CD4-positive, alpha-beta T cell (primary cell): ENCODE measurements around the gene DCST2. TPM values are rescaled to one million over a fixed set of nuclear protein-coding genes. Genes with fewer than 3 reads are reported as not detected.

Experiments used
- ATAC-seq: fragments of 200-7000 bp; cut with Tn5 transposase; one replicate; pipeline ENCODE4 v1.10.0; 2022; ENCODE audit warnings: mild to moderate bottlenecking; ENCODE audit not compliant: poor library complexity
- CTCF ChIA-PET: fragments of 350-600 bp; sonication (Branson Sonifier 250); formaldehyde crosslinking; loops from one replicate; lab custom pipeline; 2021; ENCODE audit warnings: antibody characterized with exemption, inconsistent platforms; lab: Charles Lee
- POLR2A ChIA-PET: fragments of 350-600 bp; sonication (Branson Sonifier 250); formaldehyde crosslinking; loops from one replicate; lab custom pipeline; 2021; ENCODE audit warnings: antibody characterized with exemption, inconsistent platforms; lab: Charles Lee
- DNase-seq, 14 experiments: peaks; one replicate each; pipeline ENCODE4 v3.0.0-alpha.2; 2013 to 2020; ENCODE audit warnings: mixed read lengths in 2 of 14
- H3K27ac ChIP-seq, 2 donors: one replicate each; pipeline versions ENCODE4 v1.5.1 to v1.7.0; 2013; ENCODE audit warnings: low read length in 2 of 2, low read depth in 1 of 2, mild to moderate bottlenecking in 1 of 2
- H3K27me3 ChIP-seq, 2 experiments: 1 replicate in 1 of 2; 2 replicates in 1 of 2; pipeline versions ENCODE4 v1.6.1 to v1.7.0; 2013; ENCODE audit warnings: low read length in 2 of 2, control low read depth in 1 of 2, mild to moderate bottlenecking in 1 of 2, moderate library complexity in 1 of 2; ENCODE audit not compliant: insufficient read depth in 2 of 2, control insufficient read depth in 1 of 2
- H3K36me3 ChIP-seq: one replicate; pipeline ENCODE4 v1.6.1; 2013; ENCODE audit warnings: low read length, control low read depth; ENCODE audit not compliant: insufficient read depth
- H3K4me1 ChIP-seq: one replicate; pipeline ENCODE4 v1.6.1; 2013; ENCODE audit warnings: low read length, control low read depth; ENCODE audit not compliant: insufficient read depth
- H3K4me3 ChIP-seq: one replicate; pipeline ENCODE4 v1.5.1; 2013; ENCODE audit warnings: mild to moderate bottlenecking, low read length, moderate library complexity
- H3K9me3 ChIP-seq, 2 experiments: 1 replicate in 1 of 2; 2 replicates in 1 of 2; pipeline versions ENCODE4 v1.6.1 to v1.7.0; 2013; ENCODE audit warnings: low read length in 2 of 2, mild to moderate bottlenecking in 2 of 2, control low read depth in 1 of 2, moderate library complexity in 1 of 2; ENCODE audit not compliant: control insufficient read depth in 1 of 2, insufficient read depth in 1 of 2
- H3K27ac Mint-ChIP-seq: one replicate; pipeline ENCODE4 v1.8.0; 2020; ENCODE audit warnings: mixed read lengths
- H3K27me3 Mint-ChIP-seq: one replicate; pipeline ENCODE4 v1.8.0; 2021; ENCODE audit warnings: mixed read lengths
- H3K36me3 Mint-ChIP-seq: one replicate; pipeline ENCODE4 v1.8.0; 2021; ENCODE audit warnings: low read depth, mixed read lengths
- H3K4me1 Mint-ChIP-seq: one replicate; pipeline ENCODE4 v1.8.0; 2021; ENCODE audit warnings: low read depth, mixed read lengths
- H3K4me3 Mint-ChIP-seq: one replicate; pipeline ENCODE4 v1.8.0; 2020; ENCODE audit warnings: mild to moderate bottlenecking, mixed read lengths
- H3K9me3 Mint-ChIP-seq: one replicate; pipeline ENCODE4 v1.8.0; 2020; ENCODE audit warnings: mixed read lengths
- intact Hi-C, 2 experiments: fragments of 100-400 bp; cut with DNase I in 1 of 2; cut with micrococcal nuclease in 1 of 2; formaldehyde crosslinking; loops; one replicate each; pipeline versions ENCODE4 v1.15.1 to v1.9.0; 2023 to 2025; cut with DNase I, micrococcal nuclease
- total RNA-seq, 174 experiments: library from RNA in 2 of 174; stranded (reverse) in 2 of 174; gene quantifications; one replicate each; pipeline ENCODE4 v1.2.3 and lab custom pipeline; 2021 to 2026
- TF ChIP-seq, protein P1 (sequence below): fragments of 200-600 bp; IDR thresholded peaks from one replicate; pipeline ENCODE4 v1.8.0; 2022; ENCODE audit warnings: antibody characterized with exemption, mild to moderate bottlenecking

The DCST2 gene
- total RNA-seq, 2 experiments from 2014 or later: 1.4 to 2.2 TPM

DNA sequence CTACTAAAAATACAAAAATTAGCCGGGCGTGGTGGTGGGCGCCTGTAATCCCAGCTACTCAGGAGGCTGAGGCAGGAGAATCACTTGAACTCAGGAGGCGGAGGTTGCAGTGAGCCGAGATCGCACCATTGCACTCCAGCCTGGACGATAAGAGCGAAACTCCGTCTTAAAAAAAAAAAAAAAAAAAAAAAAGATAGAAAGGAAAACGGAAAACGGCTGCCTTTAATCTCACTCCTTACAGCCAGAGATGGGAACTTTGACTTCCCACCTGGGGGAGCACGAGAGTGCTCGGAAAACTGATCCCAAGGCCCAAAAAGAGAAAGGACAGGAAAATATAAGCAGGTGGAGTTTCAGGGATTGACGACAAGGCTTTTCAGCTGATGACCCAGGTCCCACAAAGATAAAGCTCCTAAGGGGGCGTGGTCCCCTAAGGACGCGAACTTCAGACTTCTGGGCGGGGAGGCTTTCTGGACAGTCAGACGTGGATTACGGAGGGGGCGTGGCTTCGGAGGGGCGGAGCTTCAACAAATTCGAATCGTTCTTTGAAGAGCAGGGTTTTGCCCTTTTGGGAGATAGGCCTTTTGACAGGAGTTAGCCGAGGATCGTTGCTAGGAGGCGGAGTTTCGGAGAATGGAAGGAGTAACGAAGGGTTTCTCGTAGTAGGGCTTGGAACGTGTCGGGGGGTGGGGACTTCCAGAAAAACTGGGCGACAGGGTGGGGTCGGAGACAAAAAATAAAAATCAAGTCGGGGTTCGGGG, 60.1 kb downstream of the DCST2 start:
- DNase-seq: peak; percentile 81 to 95 (median 87)
- H3K9me3 Mint-ChIP-seq: no peaks in the 10 kb centered on the region
- no peak overlapping the region for H3K27ac Mint-ChIP-seq
- no peak overlapping the region for H3K4me3 Mint-ChIP-seq
- H3K4me1 ChIP-seq: peaks cover 56% of the 10 kb centered on the region
- H3K36me3 ChIP-seq: peaks cover 26% of the 10 kb centered on the region
- CTCF ChIA-PET: interaction anchor here (0.7 to 10.7 kb wide), 12 partner anchors 11 to 639 kb away, joined by 3 to 71 read pairs (median 4); partner anchors contain the start of genes PBXIP1, PMVK and PYGO2
- no peaks in the 10 kb centered on the region for H3K9me3 ChIP-seq
- peaks cover 30% of the 10 kb centered on the region for H3K4me1 Mint-ChIP-seq
- POLR2A ChIA-PET: interaction anchor here (0.7 to 5.6 kb wide), 19 partner anchors 9 to 647 kb away, joined by 3 to 46 read pairs (median 6); partner anchors contain the start of genes ADAM15, FLAD1, PBXIP1 and PMVK
- peaks cover 20% of the 10 kb centered on the region for H3K36me3 Mint-ChIP-seq
- TF ChIP-seq, protein P1, sequence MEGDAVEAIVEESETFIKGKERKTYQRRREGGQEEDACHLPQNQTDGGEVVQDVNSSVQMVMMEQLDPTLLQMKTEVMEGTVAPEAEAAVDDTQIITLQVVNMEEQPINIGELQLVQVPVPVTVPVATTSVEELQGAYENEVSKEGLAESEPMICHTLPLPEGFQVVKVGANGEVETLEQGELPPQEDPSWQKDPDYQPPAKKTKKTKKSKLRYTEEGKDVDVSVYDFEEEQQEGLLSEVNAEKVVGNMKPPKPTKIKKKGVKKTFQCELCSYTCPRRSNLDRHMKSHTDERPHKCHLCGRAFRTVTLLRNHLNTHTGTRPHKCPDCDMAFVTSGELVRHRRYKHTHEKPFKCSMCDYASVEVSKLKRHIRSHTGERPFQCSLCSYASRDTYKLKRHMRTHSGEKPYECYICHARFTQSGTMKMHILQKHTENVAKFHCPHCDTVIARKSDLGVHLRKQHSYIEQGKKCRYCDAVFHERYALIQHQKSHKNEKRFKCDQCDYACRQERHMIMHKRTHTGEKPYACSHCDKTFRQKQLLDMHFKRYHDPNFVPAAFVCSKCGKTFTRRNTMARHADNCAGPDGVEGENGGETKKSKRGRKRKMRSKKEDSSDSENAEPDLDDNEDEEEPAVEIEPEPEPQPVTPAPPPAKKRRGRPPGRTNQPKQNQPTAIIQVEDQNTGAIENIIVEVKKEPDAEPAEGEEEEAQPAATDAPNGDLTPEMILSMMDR: peak; percentile 35
- H3K27me3 ChIP-seq: no peaks in the 10 kb centered on the region
- H3K27me3 Mint-ChIP-seq: no peaks in the 10 kb centered on the region
- peak overlapping the region; percentile 94 to 99 for H3K27ac ChIP-seq
- peak; percentile 4 for ATAC-seq
- peak overlapping the region; percentile 81 for H3K4me3 ChIP-seq
- intact Hi-C loops: loop anchor here (1.0 to 2.0 kb wide), 7 partner anchors 17 to 44 kb away; partner anchors contain the start of genes PBXIP1 (in 1 of the 2) and PMVK (in 1 of the 2)

DNA sequence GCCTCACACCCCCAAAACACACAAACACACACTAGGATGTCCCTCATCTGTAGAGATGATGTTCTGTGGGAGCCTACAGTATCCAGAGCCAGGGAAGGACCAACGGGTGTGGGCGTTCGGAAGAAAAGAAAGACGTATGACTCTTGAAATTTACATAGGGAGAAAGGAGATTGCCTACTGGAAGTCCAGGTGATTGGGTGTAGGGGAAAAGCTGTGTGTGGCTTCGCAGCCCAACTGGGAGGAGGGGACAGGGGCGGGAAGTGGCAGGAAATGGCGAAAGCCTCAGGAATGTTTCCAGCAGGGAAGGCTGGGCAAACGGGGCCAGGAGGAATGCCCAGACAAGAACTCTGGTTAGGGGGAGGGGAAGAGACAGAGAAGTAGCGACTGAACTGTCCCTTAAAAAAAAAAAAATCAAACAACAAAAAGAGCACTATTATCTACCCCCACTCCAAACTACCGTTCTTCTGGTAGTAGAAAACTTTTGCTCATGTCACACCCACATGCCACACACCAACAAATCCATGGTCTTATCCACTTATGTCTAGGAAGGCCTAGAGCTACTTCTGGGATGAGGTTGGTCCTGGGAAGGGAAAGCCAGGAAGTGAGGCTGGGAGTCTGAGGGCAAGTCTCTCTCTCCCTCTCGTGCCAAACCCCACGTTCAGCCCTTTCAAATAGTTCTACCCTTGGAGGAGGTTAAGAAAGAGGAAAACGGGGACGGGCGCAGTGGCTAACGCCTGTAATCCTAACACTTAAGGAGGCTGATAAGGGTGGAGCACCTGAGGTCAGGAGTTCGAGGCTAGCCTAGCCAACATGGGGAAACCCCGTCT, 60.9 kb downstream of the DCST2 start:
- Histone ChIP-seq H3K4me3 (no peak overlapping the region), H3K4me1 (peaks cover 58% of the 10 kb centered on the region), H3K9me3 (no peaks in the 10 kb centered on the region), H3K27me3 (no peaks in the 10 kb centered on the region), H3K27ac (peak overlapping the region; percentile 94 to 99), H3K36me3 (peaks cover 34% of the 10 kb centered on the region)
- TF ChIP-seq, protein P1: no peak
- H3K27ac Mint-ChIP-seq: no peak overlapping the region
- ChIA-PET CTCF (interaction anchor here (0.7 to 10.7 kb wide), 9 partner anchors 10 to 89 kb away, joined by 3 to 71 read pairs (median 5); partner anchors contain the start of genes PBXIP1 and PYGO2), POLR2A (interaction anchor here (0.7 to 5.6 kb wide), 14 partner anchors 11 to 646 kb away, joined by 3 to 46 read pairs (median 12); partner anchors contain the start of genes ADAM15, FLAD1, PBXIP1 and PMVK)
- H3K27me3 Mint-ChIP-seq: no peaks in the 10 kb centered on the region
- H3K36me3 Mint-ChIP-seq: peaks cover 28% of the 10 kb centered on the region
- H3K9me3 Mint-ChIP-seq: no peaks in the 10 kb centered on the region
- intact Hi-C loops: loop anchor here in 1 of 2 experiments (2.0 kb wide), 2 partner anchors 16 to 44 kb away; partner anchors contain the start of gene PBXIP1
- H3K4me3 Mint-ChIP-seq: no peak overlapping the region
- peak in 2 of 14 experiments; percentile 40 to 56 for DNase-seq
- no peak for ATAC-seq
- peaks cover 30% of the 10 kb centered on the region for H3K4me1 Mint-ChIP-seq

DNA sequence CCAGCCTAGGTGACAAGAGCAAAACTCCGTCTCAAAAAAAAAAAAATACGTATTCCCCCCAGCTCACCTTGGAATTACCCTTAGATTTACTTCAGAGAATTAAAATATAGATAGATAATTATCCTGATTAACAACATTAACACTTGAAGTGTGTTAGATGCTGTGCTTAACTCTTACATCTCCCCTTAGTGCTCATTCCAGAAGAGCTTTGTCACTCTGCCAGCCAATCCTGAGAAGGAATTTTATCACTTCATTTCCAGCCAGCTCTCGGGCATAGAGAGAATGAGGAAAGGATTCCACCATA, 61.4 kb downstream of the DCST2 start:
- ChIA-PET POLR2A (interaction anchor here (1.1 to 5.6 kb wide), 4 partner anchors 11 to 44 kb away, joined by 3 to 46 read pairs (median 41); partner anchors contain the start of genes FLAD1 and PBXIP1), CTCF (interaction anchor here (1.4 to 10.7 kb wide), 5 partner anchors 10 to 89 kb away, joined by 3 to 71 read pairs (median 24); partner anchors contain the start of gene PYGO2)
- peaks cover 62% of the 10 kb centered on the region for H3K4me1 ChIP-seq
- ATAC-seq (no peak), DNase-seq (no peak)
- no peak overlapping the region for H3K4me3 Mint-ChIP-seq
- H3K9me3 ChIP-seq: no peaks in the 10 kb centered on the region
- no peaks in the 10 kb centered on the region for H3K9me3 Mint-ChIP-seq
- H3K4me3 ChIP-seq: no peak overlapping the region
- no peaks in the 10 kb centered on the region for H3K27me3 ChIP-seq
- intact Hi-C loops: loop anchor here in 1 of 2 experiments (2.0 kb wide), 2 partner anchors 15 to 45 kb away; partner anchors contain the start of gene PBXIP1
- no peaks in the 10 kb centered on the region for H3K27me3 Mint-ChIP-seq
- H3K36me3 ChIP-seq: peaks cover 39% of the 10 kb centered on the region
- no peak overlapping the region for H3K27ac ChIP-seq
- H3K4me1 Mint-ChIP-seq: peaks cover 30% of the 10 kb centered on the region
- TF ChIP-seq, protein P1: no peak
- H3K27ac Mint-ChIP-seq: no peak overlapping the region
- H3K36me3 Mint-ChIP-seq: peaks cover 34% of the 10 kb centered on the region
